WTC11 (cell line): ENCODE data around the gene RRP36. TPM values are rescaled to one million over a fixed set of nuclear protein-coding genes. Genes with fewer than 3 reads are reported as not detected.
A peak's percentile ranks its signal among the peaks of the same experiment; 100 is the strongest.

ENCODE experiments used
- ATAC-seq: fragments of 200-7000 bp; cut with Tn5 transposase; 2 replicates; pipeline ENCODE4 v1.10.0; 2021; ENCODE audit warnings: mild to moderate bottlenecking, moderate library complexity
- CTCF ChIA-PET: fragments of 300-600 bp; sonication (Branson Sonifier 250); formaldehyde crosslinking; loops from one replicate; lab custom pipeline; 2021; ENCODE audit warnings: antibody characterized with exemption; lab: Charles Lee
- POLR2A ChIA-PET: fragments of 350-600 bp; sonication (Branson Sonifier 250); formaldehyde crosslinking; loops from one replicate; lab custom pipeline; 2021; ENCODE audit warnings: antibody characterized with exemption; lab: Charles Lee
- DNase-seq: peaks from one replicate; pipeline ENCODE4 v3.0.0; 2021; ENCODE audit warnings: low spot score
- H3K27ac Mint-ChIP-seq: 2 replicates; pipeline ENCODE4 v1.8.0; 2021; ENCODE audit warnings: mixed read lengths
- H3K27me3 Mint-ChIP-seq: 2 replicates; pipeline ENCODE4 v1.8.0; 2021; ENCODE audit warnings: low read depth, mild to moderate bottlenecking, moderate library complexity, mixed read lengths
- H3K36me3 Mint-ChIP-seq: 2 replicates; pipeline ENCODE4 v1.8.0; 2021; ENCODE audit warnings: mixed read lengths
- H3K4me1 Mint-ChIP-seq: 2 replicates; pipeline ENCODE4 v1.8.0; 2022; ENCODE audit warnings: mixed read lengths
- H3K4me3 Mint-ChIP-seq: 2 replicates; pipeline ENCODE4 v1.8.0; 2021; ENCODE audit warnings: mild to moderate bottlenecking, moderate library complexity, mixed read lengths
- H3K9me3 Mint-ChIP-seq: 2 replicates; pipeline ENCODE4 v1.8.0; 2021; ENCODE audit warnings: mixed read lengths
- EMX1 ChIP-seq: fragments of 250-450 bp; sonication (Bioruptor Pico); IDR thresholded peaks from 2 replicates; pipeline ENCODE4 v1.8.0; 2021; ENCODE audit warnings: mild to moderate bottlenecking
- GRHL2 ChIP-seq: fragments of 250-450 bp; sonication (Bioruptor Pico); IDR thresholded peaks from 2 replicates; pipeline ENCODE4 v1.8.0; 2022; ENCODE audit warnings: mild to moderate bottlenecking, moderate library complexity; ENCODE audit not compliant: insufficient replicate concordance, severe bottlenecking
- NFE2L1 ChIP-seq: sonication (generic); formaldehyde crosslinking; IDR thresholded peaks from 2 replicates; pipeline ENCODE4 v1.8.1; 2023; ENCODE audit warnings: missing genetic modification reagents
- NR2C2 ChIP-seq: sonication (generic); formaldehyde crosslinking; IDR thresholded peaks from 2 replicates; pipeline ENCODE4 v1.8.0; 2022; ENCODE audit warnings: mild to moderate bottlenecking, missing genetic modification reagents
- OVOL2 ChIP-seq: fragments of 250-450 bp; sonication (Bioruptor Pico); IDR thresholded peaks from 2 replicates; pipeline ENCODE4 v1.9.0; 2021; ENCODE audit warnings: mild to moderate bottlenecking, borderline replicate concordance
- RORB ChIP-seq: fragments of 250-450 bp; sonication (Bioruptor Pico); IDR thresholded peaks from 2 replicates; pipeline ENCODE4 v1.9.0; 2021; ENCODE audit warnings: mild to moderate bottlenecking
- SOX15 ChIP-seq: fragments of 250-450 bp; sonication (Bioruptor Pico); IDR thresholded peaks from 2 replicates; pipeline ENCODE4 v1.9.0; 2021; ENCODE audit warnings: mild to moderate bottlenecking
- ZBTB21 ChIP-seq: sonication (generic); formaldehyde crosslinking; IDR thresholded peaks from 2 replicates; pipeline ENCODE4 v1.8.1; 2023; ENCODE audit warnings: mild to moderate bottlenecking, missing genetic modification reagents, borderline replicate concordance
- ZNF263 ChIP-seq: sonication (generic); formaldehyde crosslinking; IDR thresholded peaks from 2 replicates; pipeline ENCODE4 v1.8.1; 2022; ENCODE audit warnings: low read depth, mild to moderate bottlenecking, moderate library complexity, missing genetic modification reagents
- ZNF416 ChIP-seq: fragments of 250-450 bp; sonication (Bioruptor Pico); IDR thresholded peaks from 2 replicates; pipeline ENCODE4 v1.9.0; 2021; ENCODE audit warnings: mild to moderate bottlenecking, inconsistent platforms
- total RNA-seq: library from RNA; stranded (reverse); gene quantifications from 3 replicates; pipeline ENCODE4 v1.2.3, GENCODE V29; 2021
- TF ChIP-seq, protein P1 (sequence below): fragments of 200-600 bp; IDR thresholded peaks from 2 replicates; pipeline ENCODE4 v1.8.0; 2022; ENCODE audit warnings: antibody characterized with exemption
- TF ChIP-seq, protein P2 (sequence below): sonication (generic); formaldehyde crosslinking; IDR thresholded peaks from 2 replicates; pipeline ENCODE4 v1.8.0; 2022; ENCODE audit warnings: mild to moderate bottlenecking, missing genetic modification reagents
- TF ChIP-seq, protein P3 (sequence below): fragments of 250-450 bp; sonication (Bioruptor Pico); conservative IDR thresholded peaks from 2 replicates; pipeline ENCODE4 v1.9.0; 2021; ENCODE audit warnings: mild to moderate bottlenecking
- TF ChIP-seq, protein P4 (sequence below): sonication (generic); formaldehyde crosslinking; IDR thresholded peaks from 2 replicates; pipeline ENCODE4 v1.8.0; 2023; ENCODE audit warnings: missing genetic modification reagents, mild to moderate bottlenecking, borderline replicate concordance
- TF ChIP-seq, protein P5 (sequence below): fragments of 250-450 bp; sonication (Bioruptor Pico); IDR thresholded peaks from 2 replicates; pipeline ENCODE4 v1.8.0; 2021; ENCODE audit warnings: mild to moderate bottlenecking
- TF ChIP-seq, protein P6 (sequence below): sonication (generic); formaldehyde crosslinking; IDR thresholded peaks from 2 replicates; pipeline ENCODE4 v1.8.1; 2023; ENCODE audit warnings: mild to moderate bottlenecking, missing genetic modification reagents, moderate library complexity
- TF ChIP-seq, protein P7 (sequence below): sonication (generic); formaldehyde crosslinking; IDR thresholded peaks from 2 replicates; pipeline ENCODE4 v1.8.0; 2022; ENCODE audit warnings: mild to moderate bottlenecking, missing genetic modification reagents

The RRP36 gene
- total RNA-seq, 1 experiment from 2014 or later, result 81.0 TPM

DNA sequence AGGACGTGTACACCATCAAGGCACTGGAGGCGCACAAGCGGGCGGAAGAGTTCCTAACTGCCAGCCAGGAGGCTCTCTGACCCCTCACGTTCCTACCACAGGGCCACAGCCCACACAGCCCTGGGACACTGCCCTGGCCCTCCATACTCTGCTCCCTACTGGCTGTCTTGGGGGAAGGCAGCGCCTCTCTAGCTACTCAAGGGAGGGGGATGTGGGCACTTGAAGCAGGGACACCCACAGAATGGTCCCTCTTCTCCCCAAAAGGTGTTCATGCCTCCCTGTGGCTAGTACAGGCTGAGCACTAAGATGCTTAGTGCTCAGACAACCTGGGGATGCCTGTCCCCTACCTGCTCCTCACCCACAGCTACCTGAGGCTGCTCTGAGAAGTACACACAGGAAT lies 10.2 kb upstream of the RRP36 start (continued):
- TF ChIP-seq ZBTB21 (CRISPR knock-in tag), result no peak
- TF ChIP-seq SOX15 (CRISPR knock-in tag), result no peak
- TF ChIP-seq, protein P1, sequence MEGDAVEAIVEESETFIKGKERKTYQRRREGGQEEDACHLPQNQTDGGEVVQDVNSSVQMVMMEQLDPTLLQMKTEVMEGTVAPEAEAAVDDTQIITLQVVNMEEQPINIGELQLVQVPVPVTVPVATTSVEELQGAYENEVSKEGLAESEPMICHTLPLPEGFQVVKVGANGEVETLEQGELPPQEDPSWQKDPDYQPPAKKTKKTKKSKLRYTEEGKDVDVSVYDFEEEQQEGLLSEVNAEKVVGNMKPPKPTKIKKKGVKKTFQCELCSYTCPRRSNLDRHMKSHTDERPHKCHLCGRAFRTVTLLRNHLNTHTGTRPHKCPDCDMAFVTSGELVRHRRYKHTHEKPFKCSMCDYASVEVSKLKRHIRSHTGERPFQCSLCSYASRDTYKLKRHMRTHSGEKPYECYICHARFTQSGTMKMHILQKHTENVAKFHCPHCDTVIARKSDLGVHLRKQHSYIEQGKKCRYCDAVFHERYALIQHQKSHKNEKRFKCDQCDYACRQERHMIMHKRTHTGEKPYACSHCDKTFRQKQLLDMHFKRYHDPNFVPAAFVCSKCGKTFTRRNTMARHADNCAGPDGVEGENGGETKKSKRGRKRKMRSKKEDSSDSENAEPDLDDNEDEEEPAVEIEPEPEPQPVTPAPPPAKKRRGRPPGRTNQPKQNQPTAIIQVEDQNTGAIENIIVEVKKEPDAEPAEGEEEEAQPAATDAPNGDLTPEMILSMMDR, result no peak
- TF ChIP-seq, all 79 proteins: peak for 0

DNA sequence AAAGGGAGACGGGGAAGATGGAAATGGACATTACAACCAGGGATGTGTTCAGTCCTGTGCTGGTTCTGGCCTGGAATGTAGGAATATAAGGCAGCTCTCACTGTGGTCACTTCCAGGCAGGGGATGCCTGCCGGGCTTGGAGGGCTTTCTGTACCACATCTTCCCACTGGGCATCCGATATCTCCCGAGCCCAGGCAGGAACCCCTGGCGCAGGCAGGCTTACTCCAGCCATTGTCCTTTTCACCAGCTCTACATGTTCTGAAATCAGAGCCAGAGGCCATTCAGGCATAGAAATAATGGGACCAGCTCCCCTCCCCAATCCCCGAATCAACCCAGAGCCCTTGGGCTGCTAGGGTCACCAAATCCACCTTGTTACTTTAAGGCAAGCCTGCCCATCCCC lies 9.1 kb upstream of the RRP36 start:
- POLR2A ChIA-PET, result interaction anchor here (1.6 kb wide), 1 partner anchor 10 kb away, joined by 7 read pairs; the partner anchor contains the start of gene RRP36
- DNase-seq (no peak), ATAC-seq (no peak)
- CTCF ChIA-PET, result interaction anchor here (0.6 to 3.1 kb wide), 2 partner anchors 48 to 68 kb away, joined by 3 to 17 read pairs; no protein-coding TSS in a partner anchor
- Mint-ChIP-seq H3K9me3 (no peaks in the 10 kb centered on the region), H3K27me3 (no peaks in the 10 kb centered on the region), H3K27ac (no peak overlapping the region), H3K4me3 (peak overlapping the region; percentile 99), H3K4me1 (peaks cover 28% of the 10 kb centered on the region), H3K36me3 (peaks cover 50% of the 10 kb centered on the region)
- TF ChIP-seq OVOL2 (no peak), NFE2L1 (CRISPR knock-in tag) (no peak), NR2C2 (CRISPR knock-in tag) (no peak), RORB (no peak), GRHL2 (CRISPR knock-in tag) (no peak), ZNF263 (no peak), ZNF416 (CRISPR knock-in tag) (no peak)

DNA sequence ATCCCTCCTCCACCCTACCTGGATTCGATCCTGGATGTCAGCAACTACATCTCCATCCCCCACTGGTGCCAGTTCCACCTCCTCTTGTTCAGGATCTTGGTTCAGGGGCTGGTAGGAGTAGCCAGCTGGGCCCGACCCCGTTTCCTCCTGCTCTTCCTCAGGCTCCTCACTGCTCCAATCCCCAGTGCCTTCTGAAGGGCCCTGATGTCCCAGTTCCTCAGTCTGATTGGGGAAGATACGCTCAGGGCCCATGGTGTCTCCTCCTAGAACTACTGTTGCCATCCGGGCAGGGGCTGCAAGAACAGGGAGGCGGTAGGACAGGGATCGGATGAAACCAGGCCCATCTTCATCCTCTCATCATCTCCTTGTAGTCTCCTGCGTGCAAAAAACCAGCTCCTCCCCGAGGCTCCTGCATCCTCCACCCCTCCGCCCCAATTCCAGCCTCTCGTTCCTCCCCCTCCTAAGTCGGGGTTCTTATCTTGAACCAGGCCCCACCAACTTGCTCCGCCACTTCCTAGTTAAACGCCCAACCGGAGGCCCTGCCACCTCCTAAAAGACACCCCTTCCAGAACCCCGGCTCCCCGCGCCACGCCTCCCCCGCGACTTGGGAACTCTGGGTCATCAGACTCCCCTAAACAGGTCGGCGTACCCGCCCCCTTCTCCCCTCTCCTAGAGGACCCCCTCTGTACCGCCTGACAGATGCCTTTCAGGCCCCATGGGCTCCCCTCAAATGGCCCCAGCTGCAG lies 8.2 kb upstream of the RRP36 start:
- H3K36me3 Mint-ChIP-seq, result peaks cover 54% of the 10 kb centered on the region
- ATAC-seq, result peak; percentile 10; the same call in 1 of the 2 replicates

More for the DNA sequence above, 8.2 kb upstream of the RRP36 start:
- TF ChIP-seq, protein P2, sequence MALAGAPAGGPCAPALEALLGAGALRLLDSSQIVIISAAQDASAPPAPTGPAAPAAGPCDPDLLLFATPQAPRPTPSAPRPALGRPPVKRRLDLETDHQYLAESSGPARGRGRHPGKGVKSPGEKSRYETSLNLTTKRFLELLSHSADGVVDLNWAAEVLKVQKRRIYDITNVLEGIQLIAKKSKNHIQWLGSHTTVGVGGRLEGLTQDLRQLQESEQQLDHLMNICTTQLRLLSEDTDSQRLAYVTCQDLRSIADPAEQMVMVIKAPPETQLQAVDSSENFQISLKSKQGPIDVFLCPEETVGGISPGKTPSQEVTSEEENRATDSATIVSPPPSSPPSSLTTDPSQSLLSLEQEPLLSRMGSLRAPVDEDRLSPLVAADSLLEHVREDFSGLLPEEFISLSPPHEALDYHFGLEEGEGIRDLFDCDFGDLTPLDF (CRISPR knock-in tag), result no peak
- TF ChIP-seq, protein P3, sequence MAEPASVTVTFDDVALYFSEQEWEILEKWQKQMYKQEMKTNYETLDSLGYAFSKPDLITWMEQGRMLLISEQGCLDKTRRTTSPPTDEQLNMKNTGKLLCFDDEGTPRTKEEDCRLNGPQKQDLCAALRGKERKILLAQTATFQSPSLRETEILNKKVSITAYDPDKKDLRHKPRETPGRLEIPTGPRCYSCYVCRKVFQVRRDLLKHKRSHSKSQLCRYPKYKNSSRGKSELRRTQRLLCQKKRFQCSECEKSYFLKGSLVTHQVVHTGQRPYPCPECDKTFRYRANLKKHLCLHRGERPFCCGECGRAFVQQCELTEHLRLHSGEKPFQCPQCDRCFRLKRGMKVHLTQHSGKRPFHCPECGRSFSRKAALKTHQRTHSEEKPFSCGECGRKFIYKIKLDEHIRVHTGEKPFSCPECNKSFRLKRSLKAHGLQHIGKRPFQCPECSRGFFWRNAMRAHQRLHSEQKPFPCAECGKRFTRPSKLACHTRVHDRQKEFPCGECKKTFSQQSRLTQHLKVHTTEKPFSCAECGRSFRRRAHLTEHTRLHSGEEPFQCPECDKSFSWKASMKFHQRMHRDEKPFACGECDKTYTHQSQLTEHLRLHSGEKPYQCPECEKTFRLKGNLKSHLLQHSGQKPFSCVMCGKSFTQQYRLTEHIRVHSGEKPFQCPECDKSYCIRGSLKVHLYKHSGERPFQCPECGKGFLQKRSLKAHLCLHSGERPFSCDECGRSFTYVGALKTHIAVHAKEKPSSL, result no peak
- TF ChIP-seq, protein P4, sequence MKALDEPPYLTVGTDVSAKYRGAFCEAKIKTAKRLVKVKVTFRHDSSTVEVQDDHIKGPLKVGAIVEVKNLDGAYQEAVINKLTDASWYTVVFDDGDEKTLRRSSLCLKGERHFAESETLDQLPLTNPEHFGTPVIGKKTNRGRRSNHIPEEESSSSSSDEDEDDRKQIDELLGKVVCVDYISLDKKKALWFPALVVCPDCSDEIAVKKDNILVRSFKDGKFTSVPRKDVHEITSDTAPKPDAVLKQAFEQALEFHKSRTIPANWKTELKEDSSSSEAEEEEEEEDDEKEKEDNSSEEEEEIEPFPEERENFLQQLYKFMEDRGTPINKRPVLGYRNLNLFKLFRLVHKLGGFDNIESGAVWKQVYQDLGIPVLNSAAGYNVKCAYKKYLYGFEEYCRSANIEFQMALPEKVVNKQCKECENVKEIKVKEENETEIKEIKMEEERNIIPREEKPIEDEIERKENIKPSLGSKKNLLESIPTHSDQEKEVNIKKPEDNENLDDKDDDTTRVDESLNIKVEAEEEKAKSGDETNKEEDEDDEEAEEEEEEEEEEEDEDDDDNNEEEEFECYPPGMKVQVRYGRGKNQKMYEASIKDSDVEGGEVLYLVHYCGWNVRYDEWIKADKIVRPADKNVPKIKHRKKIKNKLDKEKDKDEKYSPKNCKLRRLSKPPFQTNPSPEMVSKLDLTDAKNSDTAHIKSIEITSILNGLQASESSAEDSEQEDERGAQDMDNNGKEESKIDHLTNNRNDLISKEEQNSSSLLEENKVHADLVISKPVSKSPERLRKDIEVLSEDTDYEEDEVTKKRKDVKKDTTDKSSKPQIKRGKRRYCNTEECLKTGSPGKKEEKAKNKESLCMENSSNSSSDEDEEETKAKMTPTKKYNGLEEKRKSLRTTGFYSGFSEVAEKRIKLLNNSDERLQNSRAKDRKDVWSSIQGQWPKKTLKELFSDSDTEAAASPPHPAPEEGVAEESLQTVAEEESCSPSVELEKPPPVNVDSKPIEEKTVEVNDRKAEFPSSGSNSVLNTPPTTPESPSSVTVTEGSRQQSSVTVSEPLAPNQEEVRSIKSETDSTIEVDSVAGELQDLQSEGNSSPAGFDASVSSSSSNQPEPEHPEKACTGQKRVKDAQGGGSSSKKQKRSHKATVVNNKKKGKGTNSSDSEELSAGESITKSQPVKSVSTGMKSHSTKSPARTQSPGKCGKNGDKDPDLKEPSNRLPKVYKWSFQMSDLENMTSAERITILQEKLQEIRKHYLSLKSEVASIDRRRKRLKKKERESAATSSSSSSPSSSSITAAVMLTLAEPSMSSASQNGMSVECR (CRISPR knock-in tag), result 0 out of 2 replicates have a peak, but pooled peaks have one; percentile 17
- TF ChIP-seq, protein P5, sequence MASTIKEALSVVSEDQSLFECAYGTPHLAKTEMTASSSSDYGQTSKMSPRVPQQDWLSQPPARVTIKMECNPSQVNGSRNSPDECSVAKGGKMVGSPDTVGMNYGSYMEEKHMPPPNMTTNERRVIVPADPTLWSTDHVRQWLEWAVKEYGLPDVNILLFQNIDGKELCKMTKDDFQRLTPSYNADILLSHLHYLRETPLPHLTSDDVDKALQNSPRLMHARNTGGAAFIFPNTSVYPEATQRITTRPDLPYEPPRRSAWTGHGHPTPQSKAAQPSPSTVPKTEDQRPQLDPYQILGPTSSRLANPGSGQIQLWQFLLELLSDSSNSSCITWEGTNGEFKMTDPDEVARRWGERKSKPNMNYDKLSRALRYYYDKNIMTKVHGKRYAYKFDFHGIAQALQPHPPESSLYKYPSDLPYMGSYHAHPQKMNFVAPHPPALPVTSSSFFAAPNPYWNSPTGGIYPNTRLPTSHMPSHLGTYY (CRISPR knock-in tag), result no peak
- no peak for TF ChIP-seq EMX1
- TF ChIP-seq, protein P6, sequence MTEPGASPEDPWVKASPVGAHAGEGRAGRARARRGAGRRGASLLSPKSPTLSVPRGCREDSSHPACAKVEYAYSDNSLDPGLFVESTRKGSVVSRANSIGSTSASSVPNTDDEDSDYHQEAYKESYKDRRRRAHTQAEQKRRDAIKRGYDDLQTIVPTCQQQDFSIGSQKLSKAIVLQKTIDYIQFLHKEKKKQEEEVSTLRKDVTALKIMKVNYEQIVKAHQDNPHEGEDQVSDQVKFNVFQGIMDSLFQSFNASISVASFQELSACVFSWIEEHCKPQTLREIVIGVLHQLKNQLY (CRISPR knock-in tag), result no peak
- TF ChIP-seq, protein P7, sequence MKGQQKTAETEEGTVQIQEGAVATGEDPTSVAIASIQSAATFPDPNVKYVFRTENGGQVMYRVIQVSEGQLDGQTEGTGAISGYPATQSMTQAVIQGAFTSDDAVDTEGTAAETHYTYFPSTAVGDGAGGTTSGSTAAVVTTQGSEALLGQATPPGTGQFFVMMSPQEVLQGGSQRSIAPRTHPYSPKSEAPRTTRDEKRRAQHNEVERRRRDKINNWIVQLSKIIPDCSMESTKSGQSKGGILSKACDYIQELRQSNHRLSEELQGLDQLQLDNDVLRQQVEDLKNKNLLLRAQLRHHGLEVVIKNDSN, result no peak
- TF ChIP-seq, all 79 proteins: peak for 1
- H3K9me3 Mint-ChIP-seq, result no peaks in the 10 kb centered on the region
- DNase-seq, result no peak
- H3K27me3 Mint-ChIP-seq, result no peaks in the 10 kb centered on the region
- H3K4me1 Mint-ChIP-seq, result peaks cover 28% of the 10 kb centered on the region
- peak overlapping the region; percentile 99 for H3K4me3 Mint-ChIP-seq
- POLR2A ChIA-PET, result interaction anchor here (0.7 to 1.7 kb wide), 11 partner anchors 8 to 230 kb away, joined by 3 to 9 read pairs (median 5); partner anchors contain the start of genes CNPY3, KLC4, MRPL2 and PPP2R5D
- peak overlapping the region; percentile 90 for H3K27ac Mint-ChIP-seq
- CTCF ChIA-PET, result interaction anchor here (0.7 to 3.1 kb wide), 14 partner anchors 16 to 216 kb away, joined by 3 to 22 read pairs (median 4); partner anchors contain the start of genes DNPH1, PEX6, PPP2R5D and PTK7
